H9 (cell line): Measurements from ENCODE around the gene NECTIN1. TPM values are rescaled to one million over a fixed set of nuclear protein-coding genes. Genes with fewer than 3 reads are reported as not detected.

Experiments
- DNase-seq: peaks from one replicate; pipeline ENCODE4 v3.0.0-alpha.2; 2017
- H2AFZ ChIP-seq: one replicate; pipeline ENCODE4 v1.6.1; 2013; ENCODE audit warnings: mild to moderate bottlenecking, low read length, control low read depth, moderate library complexity
- H2AK5ac ChIP-seq: 2 replicates; pipeline ENCODE4 v1.6.1; 2013; ENCODE audit warnings: low read length, control low read depth, mixed read lengths; ENCODE audit not compliant: insufficient read length
- H2BK120ac ChIP-seq: one replicate; pipeline ENCODE4 v1.6.1; 2013; ENCODE audit warnings: low read depth, mild to moderate bottlenecking, low read length, control low read depth, inconsistent platforms; ENCODE audit not compliant: poor library complexity, severe bottlenecking
- H2BK12ac ChIP-seq: 2 replicates; pipeline ENCODE4 v1.6.1; 2013; ENCODE audit warnings: low read length, control low read depth, mixed read lengths, low read depth; ENCODE audit not compliant: insufficient read length
- H2BK15ac ChIP-seq: 2 replicates; pipeline ENCODE4 v1.6.1; 2013; ENCODE audit warnings: low read depth, low read length, control low read depth
- H2BK20ac ChIP-seq: one replicate; pipeline ENCODE4 v1.6.1; 2013; ENCODE audit warnings: low read depth, mild to moderate bottlenecking, low read length, control low read depth, inconsistent platforms; ENCODE audit not compliant: poor library complexity, severe bottlenecking
- H2BK5ac ChIP-seq: 2 replicates; pipeline ENCODE4 v1.6.1; 2013; ENCODE audit warnings: low read length, control low read depth, mixed read lengths; ENCODE audit not compliant: insufficient read length
- H3K14ac ChIP-seq: 2 replicates; pipeline ENCODE4 v1.6.1; 2013; ENCODE audit warnings: low read length, control low read depth; ENCODE audit not compliant: insufficient read depth
- H3K18ac ChIP-seq: 2 replicates; pipeline ENCODE4 v1.6.1; 2013; ENCODE audit warnings: low read depth, mild to moderate bottlenecking, mixed read lengths, low read length, control low read depth; ENCODE audit not compliant: insufficient read length
- H3K23ac ChIP-seq: 2 replicates; pipeline ENCODE4 v1.6.1; 2013; ENCODE audit warnings: low read length, control low read depth, mixed read lengths, low read depth; ENCODE audit not compliant: insufficient read length
- H3K23me2 ChIP-seq: 2 replicates; pipeline ENCODE4 v1.6.1; 2013; ENCODE audit warnings: low read depth, mild to moderate bottlenecking, mixed read lengths, low read length, control low read depth; ENCODE audit not compliant: insufficient read length, poor library complexity, severe bottlenecking
- H3K27ac ChIP-seq: 2 replicates; pipeline ENCODE4 v1.5.1; 2013; ENCODE audit warnings: low read length, control low read depth, mixed read lengths, low read depth; ENCODE audit not compliant: insufficient read length
- H3K27me3 ChIP-seq: 2 replicates; pipeline ENCODE4 v1.6.1; 2013; ENCODE audit warnings: low read length, control low read depth, inconsistent platforms; ENCODE audit not compliant: insufficient read depth
- H3K4ac ChIP-seq: 2 replicates; pipeline ENCODE4 v1.6.1; 2013; ENCODE audit warnings: low read depth, mild to moderate bottlenecking, control low read depth, inconsistent platforms, low read length, moderate library complexity
- H3K4me1 ChIP-seq: 2 replicates; pipeline ENCODE4 v1.6.1; 2013; ENCODE audit warnings: low read length, control low read depth, inconsistent platforms; ENCODE audit not compliant: insufficient read depth
- H3K4me2 ChIP-seq: 2 replicates; pipeline ENCODE4 v1.6.1; 2013; ENCODE audit warnings: low read length, control low read depth, mixed read lengths; ENCODE audit not compliant: insufficient read length, insufficient read depth
- H3K56ac ChIP-seq: 2 replicates; pipeline ENCODE4 v1.6.1; 2013; ENCODE audit warnings: low read depth, mild to moderate bottlenecking, mixed read lengths, low read length, control low read depth; ENCODE audit not compliant: insufficient read length
- H3K79me1 ChIP-seq: 2 replicates; pipeline ENCODE4 v1.6.1; 2013; ENCODE audit warnings: low read depth, mild to moderate bottlenecking, moderate library complexity, low read length, control low read depth, inconsistent platforms; ENCODE audit not compliant: insufficient read depth, poor library complexity, severe bottlenecking
- H3K79me2 ChIP-seq: 2 replicates; pipeline ENCODE4 v1.6.1; 2013; ENCODE audit warnings: low read length, control low read depth, inconsistent platforms; ENCODE audit not compliant: insufficient read depth
- H3K9ac ChIP-seq: 2 replicates; pipeline ENCODE4 v1.6.1; 2013; ENCODE audit warnings: low read length, control low read depth, mixed read lengths; ENCODE audit not compliant: insufficient read length; ENCODE audit errors: extremely low read depth
- H3K9me3 ChIP-seq: one replicate; pipeline ENCODE4 v1.6.1; 2013; ENCODE audit warnings: low read depth, low read length, inconsistent platforms; ENCODE audit not compliant: control insufficient read depth
- H3T11ph ChIP-seq: one replicate; pipeline ENCODE4 v1.6.1; 2013; ENCODE audit warnings: mild to moderate bottlenecking, low read length, control low read depth, inconsistent platforms
- H4K20me1 ChIP-seq: one replicate; pipeline ENCODE4 v1.6.1; 2013; ENCODE audit not compliant: control insufficient read depth, insufficient read length, insufficient read depth
- H4K5ac ChIP-seq: 2 replicates; pipeline ENCODE4 v1.6.1; 2013; ENCODE audit warnings: low read depth, mild to moderate bottlenecking, mixed read lengths, low read length, control low read depth; ENCODE audit not compliant: insufficient read length
- H4K8ac ChIP-seq: replicated peaks from 2 replicates; pipeline ENCODE4 v1.6.1; 2013; ENCODE audit warnings: low read length, control low read depth, mixed read lengths, low read depth; ENCODE audit not compliant: insufficient read length
- H4K91ac ChIP-seq: 2 replicates; pipeline ENCODE4 v1.6.1; 2013; ENCODE audit warnings: low read depth, mild to moderate bottlenecking, moderate library complexity, mixed read lengths, low read length, control low read depth; ENCODE audit not compliant: insufficient read length
- H3K27ac Mint-ChIP-seq, 3 experiments: 2 replicates in 2 of 3; 3 replicates in 1 of 3; pipeline ENCODE4 v1.8.0; 2020 to 2021; ENCODE audit warnings: mixed read lengths in 3 of 3, mild to moderate bottlenecking in 1 of 3, moderate library complexity in 1 of 3
- H3K27me3 Mint-ChIP-seq: 2 replicates; pipeline ENCODE4 v1.8.0; 2021; ENCODE audit warnings: low read depth, mild to moderate bottlenecking, moderate library complexity, mixed read lengths
- H3K36me3 Mint-ChIP-seq, 3 experiments: 2 replicates in 2 of 3; 3 replicates in 1 of 3; pipeline ENCODE4 v1.8.0; 2020 to 2021; ENCODE audit warnings: low read depth in 3 of 3, mixed read lengths in 3 of 3; ENCODE audit not compliant: insufficient read depth in 1 of 3
- H3K4me1 Mint-ChIP-seq, 2 experiments: 2 replicates each; pipeline ENCODE4 v1.8.0; 2020; ENCODE audit warnings: mixed read lengths in 2 of 2
- H3K4me3 Mint-ChIP-seq, 2 experiments: 2 replicates in 1 of 2; 3 replicates in 1 of 2; pipeline ENCODE4 v1.8.0; 2020 to 2021; ENCODE audit warnings: mild to moderate bottlenecking in 2 of 2, mixed read lengths in 2 of 2, moderate library complexity in 1 of 2
- H3K9me3 Mint-ChIP-seq, 2 experiments: 2 replicates in 1 of 2; 3 replicates in 1 of 2; pipeline ENCODE4 v1.8.0; 2020; ENCODE audit warnings: mild to moderate bottlenecking in 2 of 2, mixed read lengths in 2 of 2, moderate library complexity in 1 of 2
- whole genome bisulfite sequencing: extraction: QIAGEN DNeasy Blood & Tissue Kit; methylation state at CpG from one replicate; pipeline ENCODE4 v1.1.7; 2013; ENCODE audit warnings: missing lambda C conversion rate, low lambda C conversion rate, mixed read lengths; ENCODE audit not compliant: insufficient read length; ENCODE audit errors: extremely low coverage; 5-methylcytosine and 5-hydroxymethylcytosine counted together
- total RNA-seq: library from RNA; stranded (reverse); gene quantifications from 2 replicates; pipeline ENCODE4 v1.2.1, GENCODE V29; 2021
- TF ChIP-seq, protein P1 (sequence below): fragments of 200-600 bp; sonication (generic); conservative IDR thresholded peaks from 3 replicates; pipeline ENCODE4 v1.8.0; 2021; ENCODE audit warnings: antibody characterized with exemption, mild to moderate bottlenecking

Gene NECTIN1
- total RNA-seq, 1 experiment from 2014 or later, result 113 TPM

GRCh38 chr11:119712006-119712405, 17.0 kb downstream of the NECTIN1 start:
- Histone ChIP-seq H4K8ac (no peak overlapping the region), H4K5ac (no peak overlapping the region), H3K9ac (no peak overlapping the region), H3K23me2 (no peaks in the 10 kb centered on the region), H3K4me2 (no peak overlapping the region), H3T11ph (no peak overlapping the region), H2BK5ac (no peak overlapping the region), H3K79me2 (peaks cover 30% of the 10 kb centered on the region; the same call in 1 of the 2 replicates), H4K91ac (no peak overlapping the region), H2BK20ac (no peak overlapping the region), H3K27ac (no peak overlapping the region), H3K14ac (no peak overlapping the region), H3K4ac (no peak overlapping the region), H2BK120ac (no peak overlapping the region), H3K4me1 (peaks cover 4% of the 10 kb centered on the region; the same call in 1 of the 2 replicates), H2AFZ (no peak overlapping the region), H4K20me1 (peaks cover 3% of the 10 kb centered on the region), H2AK5ac (no peak overlapping the region), H3K27me3 (no peaks in the 10 kb centered on the region), H3K23ac (no peak overlapping the region), H3K18ac (no peak overlapping the region), H3K9me3 (no peaks in the 10 kb centered on the region), H2BK15ac (no peak overlapping the region), H3K56ac (no peak overlapping the region), H3K79me1 (peaks cover 26% of the 10 kb centered on the region), H2BK12ac (no peak overlapping the region)
- Mint-ChIP-seq H3K4me1 (peaks cover 72 to 86% of the 10 kb centered on the region in 2 experiments), H3K36me3 (peaks cover 0 to 16% (median 7%) of the 10 kb centered on the region in 3 experiments; a peak in 4 of 7 replicates), H3K27ac (no peak overlapping the region), H3K4me3 (no peak overlapping the region), H3K27me3 (no peaks in the 10 kb centered on the region; the same call in none of the 2 replicates), H3K9me3 (no peaks in the 10 kb centered on the region)
- TF ChIP-seq, protein P1, sequence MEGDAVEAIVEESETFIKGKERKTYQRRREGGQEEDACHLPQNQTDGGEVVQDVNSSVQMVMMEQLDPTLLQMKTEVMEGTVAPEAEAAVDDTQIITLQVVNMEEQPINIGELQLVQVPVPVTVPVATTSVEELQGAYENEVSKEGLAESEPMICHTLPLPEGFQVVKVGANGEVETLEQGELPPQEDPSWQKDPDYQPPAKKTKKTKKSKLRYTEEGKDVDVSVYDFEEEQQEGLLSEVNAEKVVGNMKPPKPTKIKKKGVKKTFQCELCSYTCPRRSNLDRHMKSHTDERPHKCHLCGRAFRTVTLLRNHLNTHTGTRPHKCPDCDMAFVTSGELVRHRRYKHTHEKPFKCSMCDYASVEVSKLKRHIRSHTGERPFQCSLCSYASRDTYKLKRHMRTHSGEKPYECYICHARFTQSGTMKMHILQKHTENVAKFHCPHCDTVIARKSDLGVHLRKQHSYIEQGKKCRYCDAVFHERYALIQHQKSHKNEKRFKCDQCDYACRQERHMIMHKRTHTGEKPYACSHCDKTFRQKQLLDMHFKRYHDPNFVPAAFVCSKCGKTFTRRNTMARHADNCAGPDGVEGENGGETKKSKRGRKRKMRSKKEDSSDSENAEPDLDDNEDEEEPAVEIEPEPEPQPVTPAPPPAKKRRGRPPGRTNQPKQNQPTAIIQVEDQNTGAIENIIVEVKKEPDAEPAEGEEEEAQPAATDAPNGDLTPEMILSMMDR, result no peak
- DNase-seq, result no peak
- WGBS, result no CpG with 5 or more reads among the region's 9 CpGs
